GM06990 (cell line): ENCODE data around the gene GATAD2A.

ENCODE experiments used
- DNase-seq: peaks from one replicate; pipeline ENCODE4 v3.0.0-alpha.2; 2011; ENCODE audit not compliant: insufficient read length; ENCODE audit errors: extremely low read depth
- H3K27me3 ChIP-seq: replicated peaks from 2 replicates; pipeline ENCODE4 v1.6.0; 2011; ENCODE audit warnings: low read length; ENCODE audit not compliant: control insufficient read depth, insufficient read depth
- H3K36me3 ChIP-seq: 2 replicates; pipeline ENCODE4 v1.5.1; 2011; ENCODE audit warnings: low read length; ENCODE audit not compliant: control insufficient read depth, insufficient read depth
- H3K4me3 ChIP-seq: replicated peaks from 2 replicates; pipeline ENCODE4 v1.5.1; 2011; ENCODE audit warnings: low read depth, mild to moderate bottlenecking, control low read depth, low read length
- TF ChIP-seq, protein P1 (sequence below): IDR thresholded peaks from 2 replicates; pipeline ENCODE4 v1.5.1; 2011; ENCODE audit warnings: low read length, control low read depth, mild to moderate bottlenecking, inconsistent platforms; ENCODE audit not compliant: insufficient read depth, poor library complexity, severe bottlenecking

GATAD2A gene

DNA sequence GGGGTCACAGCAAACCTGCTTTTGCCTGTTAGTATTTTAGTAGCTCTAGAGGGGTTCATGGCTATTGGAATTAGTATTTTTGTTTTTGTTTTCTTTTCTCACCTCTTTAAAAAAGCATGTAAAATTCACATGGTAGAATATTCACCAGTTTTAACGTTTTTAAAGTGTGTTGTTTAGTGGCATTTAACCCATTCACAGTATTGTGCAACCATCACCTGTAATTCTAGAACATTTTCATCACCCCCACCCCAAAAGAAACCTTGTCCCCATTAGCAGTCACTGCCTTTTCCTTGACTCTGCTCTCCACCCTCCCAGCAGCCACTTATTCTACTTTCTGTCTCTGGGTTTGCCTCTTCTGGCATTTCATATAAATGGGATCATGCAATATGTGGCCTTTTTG is 39.8 kb downstream of the GATAD2A start:
- TF ChIP-seq, protein P1, sequence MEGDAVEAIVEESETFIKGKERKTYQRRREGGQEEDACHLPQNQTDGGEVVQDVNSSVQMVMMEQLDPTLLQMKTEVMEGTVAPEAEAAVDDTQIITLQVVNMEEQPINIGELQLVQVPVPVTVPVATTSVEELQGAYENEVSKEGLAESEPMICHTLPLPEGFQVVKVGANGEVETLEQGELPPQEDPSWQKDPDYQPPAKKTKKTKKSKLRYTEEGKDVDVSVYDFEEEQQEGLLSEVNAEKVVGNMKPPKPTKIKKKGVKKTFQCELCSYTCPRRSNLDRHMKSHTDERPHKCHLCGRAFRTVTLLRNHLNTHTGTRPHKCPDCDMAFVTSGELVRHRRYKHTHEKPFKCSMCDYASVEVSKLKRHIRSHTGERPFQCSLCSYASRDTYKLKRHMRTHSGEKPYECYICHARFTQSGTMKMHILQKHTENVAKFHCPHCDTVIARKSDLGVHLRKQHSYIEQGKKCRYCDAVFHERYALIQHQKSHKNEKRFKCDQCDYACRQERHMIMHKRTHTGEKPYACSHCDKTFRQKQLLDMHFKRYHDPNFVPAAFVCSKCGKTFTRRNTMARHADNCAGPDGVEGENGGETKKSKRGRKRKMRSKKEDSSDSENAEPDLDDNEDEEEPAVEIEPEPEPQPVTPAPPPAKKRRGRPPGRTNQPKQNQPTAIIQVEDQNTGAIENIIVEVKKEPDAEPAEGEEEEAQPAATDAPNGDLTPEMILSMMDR, result no peak
- no peak for DNase-seq
- H3K36me3 ChIP-seq, result peaks cover 1% of the 10 kb centered on the region
- no peak overlapping the region for H3K4me3 ChIP-seq
- no peaks in the 10 kb centered on the region for H3K27me3 ChIP-seq

DNA sequence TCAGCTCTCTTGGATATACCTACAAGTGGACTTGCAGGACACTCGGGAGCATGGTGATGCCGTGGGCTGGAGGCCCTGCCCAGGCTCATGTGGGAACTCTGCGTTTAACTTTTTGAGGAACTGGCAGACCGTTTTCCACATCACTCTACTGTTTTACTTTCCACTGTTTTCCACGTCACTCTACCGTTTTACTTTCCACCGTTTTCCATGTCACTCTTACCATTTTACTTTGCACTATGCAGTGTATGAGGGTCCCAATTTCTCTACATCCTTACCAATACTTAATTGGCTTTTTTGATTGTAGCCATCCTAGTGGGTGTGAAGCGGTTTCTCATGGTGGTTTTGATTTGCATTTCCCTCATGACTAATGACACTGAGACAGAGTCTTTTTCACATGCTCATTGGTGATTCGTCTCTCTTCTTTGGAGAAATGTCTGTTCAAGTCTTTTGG is 40.5 kb downstream of the GATAD2A start:
- H3K27me3 ChIP-seq, result no peaks in the 10 kb centered on the region
- TF ChIP-seq, protein P1, result no peak
- no peak for DNase-seq
- H3K36me3 ChIP-seq, result peaks cover 1% of the 10 kb centered on the region
- H3K4me3 ChIP-seq, result no peak overlapping the region

DNA sequence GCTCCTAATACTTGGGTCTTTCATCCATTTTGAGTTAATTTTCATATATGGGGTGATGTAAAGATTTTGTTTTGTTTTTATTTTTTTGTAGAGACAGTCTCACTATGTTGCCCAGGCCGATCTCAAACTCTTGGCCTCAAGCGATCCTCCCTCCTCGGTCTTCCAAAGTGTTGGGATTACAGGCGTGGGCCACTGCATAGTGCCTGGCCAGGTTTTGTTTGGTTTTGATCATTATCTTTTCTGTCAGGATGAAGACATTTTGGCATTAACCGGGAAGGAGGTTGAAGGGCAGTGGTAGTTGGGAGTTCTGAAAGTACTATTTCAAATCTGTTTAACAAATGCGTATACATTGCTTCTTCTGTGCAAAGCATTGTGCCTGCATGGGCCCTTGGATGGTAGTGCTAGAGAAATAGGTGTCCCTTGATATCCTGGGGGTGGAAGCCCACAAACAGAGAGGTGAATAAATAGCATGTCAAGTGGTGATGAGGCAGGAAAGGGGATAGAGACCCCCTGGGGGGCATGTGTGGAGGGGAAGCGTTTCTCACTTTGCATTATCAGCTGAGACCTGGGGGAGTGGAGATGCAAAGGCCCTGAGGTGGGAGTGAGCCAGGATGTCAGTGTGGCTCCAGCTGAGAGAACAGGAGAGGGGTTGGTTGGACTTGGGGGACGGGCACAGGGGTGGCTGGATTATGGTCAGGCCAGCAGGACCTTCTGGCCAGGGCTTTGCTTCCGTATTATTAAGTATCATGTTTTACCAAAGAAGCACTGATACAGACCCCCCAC is 41.4 kb downstream of the GATAD2A start:
- Histone ChIP-seq H3K4me3 (no peak overlapping the region), H3K27me3 (no peaks in the 10 kb centered on the region), H3K36me3 (peaks cover 1% of the 10 kb centered on the region)
- TF ChIP-seq, protein P1, result no peak
- no peak for DNase-seq

DNA sequence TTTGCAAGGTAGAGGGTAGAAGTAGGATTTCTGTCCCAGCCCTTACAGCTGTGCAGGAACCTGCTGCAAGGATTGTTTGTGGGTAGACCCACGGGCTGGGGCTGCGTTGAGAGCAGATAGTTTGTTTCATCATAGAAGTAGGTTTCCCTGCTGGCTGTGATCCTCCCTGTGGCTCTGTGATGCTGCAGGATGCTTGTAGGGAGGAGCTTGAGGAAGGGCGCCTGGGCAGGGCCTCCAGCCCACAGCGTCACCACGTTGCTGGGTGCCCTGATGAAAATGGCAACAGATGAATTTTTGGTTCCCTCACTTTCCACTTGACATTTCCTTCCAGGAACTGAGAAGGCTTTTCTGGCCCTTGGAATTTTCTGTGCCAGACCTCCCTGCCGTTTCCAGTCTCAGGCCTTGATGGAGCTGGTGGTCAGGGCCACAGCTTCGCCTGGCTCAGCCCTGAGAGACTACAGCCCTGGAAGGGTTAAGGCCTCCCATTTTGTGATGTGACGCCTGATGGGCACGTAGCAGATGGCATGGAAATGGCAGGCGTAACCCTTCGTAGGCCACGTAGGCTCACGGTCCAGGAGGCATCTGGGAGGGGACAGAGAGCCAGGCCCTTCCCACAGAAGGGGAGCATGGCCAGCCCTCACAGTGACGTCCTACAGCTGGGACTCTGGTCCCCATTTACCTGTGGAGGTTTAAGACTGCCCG is 42.2 kb downstream of the GATAD2A start:
- H3K4me3 ChIP-seq, result no peak overlapping the region
- TF ChIP-seq, protein P1, result no peak
- DNase-seq, result no peak
- peaks cover 1% of the 10 kb centered on the region for H3K36me3 ChIP-seq
- H3K27me3 ChIP-seq, result no peaks in the 10 kb centered on the region

DNA sequence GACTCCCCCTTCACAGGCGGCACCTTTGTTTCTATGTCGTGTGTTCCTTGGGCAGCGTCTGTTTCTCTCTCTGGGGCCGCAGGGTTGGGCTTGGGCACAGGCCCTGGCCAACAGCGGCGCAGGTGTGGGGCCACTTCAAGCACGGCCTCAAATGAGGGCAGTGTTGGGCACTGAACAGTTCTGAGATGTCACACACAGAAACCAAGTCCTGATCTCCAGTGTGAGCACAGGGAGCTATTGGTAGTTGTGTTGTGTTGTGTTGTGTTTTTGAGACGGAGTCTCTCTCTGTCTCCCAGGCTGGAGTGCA is 42.7 kb downstream of the GATAD2A start:
- no peaks in the 10 kb centered on the region for H3K27me3 ChIP-seq
- H3K4me3 ChIP-seq, result no peak overlapping the region
- TF ChIP-seq, protein P1, result no peak
- peaks cover 1% of the 10 kb centered on the region; the same call in 1 of the 2 replicates for H3K36me3 ChIP-seq
- no peak for DNase-seq
